Measurements from ENCODE around the gene ATP8B1.
"Not testable (repeated sequence)": the region's sequence is repeated elsewhere in the genome, so short reads cannot be mapped to it uniquely, and the experiment has no call there.

Gene ATP8B1

DNA sequence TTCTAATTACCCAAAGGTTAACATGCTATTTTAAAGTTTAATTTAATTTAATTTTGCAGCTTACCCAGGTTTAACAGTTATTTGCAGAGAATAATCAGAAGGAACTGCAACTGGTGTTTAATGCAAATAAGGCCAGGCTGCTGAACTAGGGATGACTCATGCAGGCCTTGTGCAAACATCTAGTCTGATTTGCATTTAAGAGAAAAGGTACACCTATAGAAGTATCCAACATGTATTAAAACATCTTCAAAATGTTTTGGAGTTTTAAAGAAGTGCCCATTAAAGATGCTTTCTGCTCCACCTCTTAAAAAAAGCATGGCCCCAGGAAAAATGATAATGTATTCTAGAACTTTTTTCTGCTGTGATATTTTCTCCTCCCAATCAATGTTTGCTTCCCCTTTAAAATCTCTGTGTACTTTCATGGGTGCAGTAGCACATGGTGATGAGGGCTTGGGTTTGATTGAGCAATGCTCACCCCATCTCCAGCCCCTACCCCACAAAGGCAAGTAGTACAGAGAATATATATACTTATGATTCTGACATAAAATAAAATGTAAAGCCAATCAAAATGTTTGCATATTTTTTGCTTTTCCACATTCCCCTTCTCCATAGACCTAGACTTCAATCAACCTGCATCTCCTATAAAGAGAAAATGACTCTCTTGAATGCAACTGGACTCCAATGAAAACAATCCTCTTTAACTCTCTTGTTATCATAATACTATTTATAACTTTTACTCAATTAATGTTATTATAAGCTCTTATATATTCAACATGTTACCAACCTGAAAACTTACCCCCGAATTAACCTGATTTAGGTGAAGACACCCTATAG is 54.1 kb downstream of the ATP8B1 start:
- Histone ChIP-seq H3K27me3 (ENCODE audit: insufficient read depth, low read length) (no peaks in the 10 kb centered on the region), H3K4me3 (ENCODE audit: low read depth, low read length) (no peak overlapping the region), H3K79me2 (ENCODE audit: control insufficient read depth, insufficient read depth, low read length, unreplicated experiment) (peaks cover 14% of the 10 kb centered on the region), H3K36me3 (ENCODE audit: insufficient read depth, low read length) (no peaks in the 10 kb centered on the region), H2AFZ (ENCODE audit: low read length, unreplicated experiment) (no peak overlapping the region), H3K4me1 (ENCODE audit: control insufficient read depth, insufficient read depth, low read length, unreplicated experiment) (peaks cover 24% of the 10 kb centered on the region), H3K27ac (ENCODE audit: low read depth, low read length) (no peak overlapping the region)

DNA sequence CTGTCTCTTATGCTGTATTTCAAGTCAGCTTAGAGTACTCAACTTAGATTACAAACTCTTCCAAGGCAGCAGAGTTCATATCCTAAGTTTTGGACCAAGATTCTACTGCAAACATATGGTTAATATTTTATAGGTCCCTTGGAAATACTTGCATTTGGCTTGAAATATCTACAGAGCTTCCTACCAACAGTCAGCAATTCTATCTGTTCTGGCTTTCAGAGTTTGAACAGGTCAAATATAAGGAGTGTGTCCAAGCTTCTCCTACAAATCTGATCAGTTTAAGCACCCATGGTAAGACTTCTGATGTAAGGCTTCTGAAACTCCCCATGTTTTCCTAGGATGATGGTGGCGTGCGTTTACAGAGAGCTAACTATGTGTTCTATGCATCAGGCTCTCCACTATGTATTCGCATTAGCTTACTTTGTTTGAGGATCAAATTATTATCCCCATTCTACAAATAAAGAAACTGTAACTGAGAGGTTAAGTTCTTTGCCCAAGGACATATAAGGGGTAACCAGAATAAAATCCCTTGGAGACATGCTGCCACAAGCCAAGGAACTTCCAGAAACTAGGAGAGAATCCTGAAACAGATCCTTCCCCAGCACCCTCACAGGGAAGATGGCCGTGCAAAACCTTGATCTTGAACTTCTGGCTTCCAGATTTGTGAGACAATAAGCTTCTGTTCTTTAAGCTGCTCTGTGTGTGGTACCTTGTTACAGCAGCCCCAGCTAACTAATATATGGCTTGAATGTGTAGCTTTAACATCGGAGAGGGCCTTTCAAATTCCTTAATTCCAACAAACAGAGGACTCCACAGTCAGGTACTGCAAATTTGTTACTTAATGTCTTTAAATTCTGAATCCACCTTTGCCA is 55.1 kb downstream of the ATP8B1 start:
- H3K36me3 ChIP-seq (ENCODE audit: insufficient read depth, low read length): no peaks in the 10 kb centered on the region
- no peak overlapping the region for H3K27ac ChIP-seq (ENCODE audit: low read depth, low read length)

DNA sequence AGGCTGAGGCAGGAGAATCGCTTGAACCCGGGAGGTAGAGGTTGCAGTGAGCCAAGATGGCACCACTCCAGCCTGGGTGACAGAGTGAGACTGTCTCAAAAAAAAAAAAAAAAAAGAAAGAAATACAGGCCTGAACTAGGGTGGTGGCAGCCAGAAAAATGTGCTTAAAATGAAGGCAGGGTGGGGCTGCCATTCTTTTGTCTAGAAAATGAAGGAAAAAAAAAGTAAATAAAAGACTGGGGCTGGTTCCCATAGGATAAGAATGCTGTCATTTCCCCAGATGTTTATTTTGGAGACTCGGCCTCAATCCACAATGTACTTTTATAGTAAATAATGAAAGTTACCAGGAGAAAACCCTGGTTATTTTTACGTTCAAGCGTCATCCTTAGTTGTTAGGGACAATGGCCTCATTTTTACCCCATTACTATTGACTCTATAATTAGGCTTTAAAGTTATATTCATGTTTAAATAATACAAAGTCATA is 58.9 kb downstream of the ATP8B1 start:
- Histone ChIP-seq H3K36me3 (ENCODE audit: insufficient read depth, low read length) (peaks cover 5% of the 10 kb centered on the region; the same call in 1 of the 2 replicates), H3K4me1 (ENCODE audit: control insufficient read depth, insufficient read depth, low read length, unreplicated experiment) (peaks cover 30% of the 10 kb centered on the region), H3K4me3 (ENCODE audit: low read depth, low read length) (no peak overlapping the region), H3K79me2 (ENCODE audit: control insufficient read depth, insufficient read depth, low read length, unreplicated experiment) (peaks cover 23% of the 10 kb centered on the region), H3K27me3 (ENCODE audit: insufficient read depth, low read length) (no peaks in the 10 kb centered on the region), H2AFZ (ENCODE audit: low read length, unreplicated experiment) (peak overlapping the region; percentile 1), H3K27ac (ENCODE audit: low read depth, low read length) (peak overlapping the region; percentile 30)

More for the DNA sequence above, 55.1 kb downstream of the ATP8B1 start:
- Histone ChIP-seq H3K4me1 (ENCODE audit: control insufficient read depth, insufficient read depth, low read length, unreplicated experiment) (peaks cover 32% of the 10 kb centered on the region), H3K4me3 (ENCODE audit: low read depth, low read length) (no peak overlapping the region), H2AFZ (ENCODE audit: low read length, unreplicated experiment) (no peak overlapping the region), H3K27me3 (ENCODE audit: insufficient read depth, low read length) (no peaks in the 10 kb centered on the region), H3K79me2 (ENCODE audit: control insufficient read depth, insufficient read depth, low read length, unreplicated experiment) (peaks cover 21% of the 10 kb centered on the region)

DNA sequence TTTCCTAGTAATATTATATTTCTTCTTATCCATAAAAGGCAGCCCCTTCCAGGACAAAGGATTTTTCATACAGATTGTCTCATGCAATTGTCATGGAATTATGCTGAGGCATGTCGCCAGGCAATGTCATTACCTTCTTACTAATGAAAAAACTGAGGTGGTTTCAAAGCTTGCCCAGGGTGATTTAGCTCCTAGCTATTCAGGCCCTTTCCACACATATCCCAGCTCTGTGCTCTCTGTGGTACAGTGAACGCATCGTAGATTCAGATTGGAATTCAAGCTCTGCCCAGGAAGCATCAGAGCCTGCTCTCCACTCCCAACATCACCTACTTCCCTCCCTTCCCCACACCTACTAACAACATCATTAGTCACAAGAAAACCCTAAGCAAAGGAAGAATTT is 60.1 kb downstream of the ATP8B1 start:
- Histone ChIP-seq H2AFZ (ENCODE audit: low read length, unreplicated experiment) (no peak overlapping the region), H3K27ac (ENCODE audit: low read depth, low read length) (0 out of 2 replicates have a peak overlapping the region, but pooled peaks have one; percentile 13), H3K36me3 (ENCODE audit: insufficient read depth, low read length) (peaks cover 5% of the 10 kb centered on the region; the same call in 1 of the 2 replicates), H3K4me1 (ENCODE audit: control insufficient read depth, insufficient read depth, low read length, unreplicated experiment) (peaks cover 21% of the 10 kb centered on the region), H3K79me2 (ENCODE audit: control insufficient read depth, insufficient read depth, low read length, unreplicated experiment) (peaks cover 19% of the 10 kb centered on the region), H3K4me3 (ENCODE audit: low read depth, low read length) (no peak overlapping the region), H3K27me3 (ENCODE audit: insufficient read depth, low read length) (no peaks in the 10 kb centered on the region)

DNA sequence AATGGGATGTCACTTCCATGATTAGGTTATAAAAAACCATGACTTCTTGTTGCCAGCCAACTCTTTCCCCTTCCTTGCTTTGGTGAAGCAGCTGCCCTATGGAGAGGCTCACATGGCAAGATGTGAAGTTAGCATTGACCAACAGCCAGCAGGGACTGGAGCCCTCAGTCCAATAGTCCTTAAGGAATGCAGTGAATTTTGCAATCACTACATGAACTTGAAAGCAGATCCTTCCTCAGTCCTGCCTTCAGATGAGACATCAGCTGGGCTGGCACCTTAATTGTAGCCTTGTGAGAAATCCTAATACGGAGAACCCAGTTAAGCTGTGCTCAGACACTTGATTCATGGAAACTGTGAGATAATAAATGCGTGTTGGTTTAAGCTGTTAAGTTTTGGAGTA is 61.8 kb downstream of the ATP8B1 start:
- no peak overlapping the region for H3K4me3 ChIP-seq (ENCODE audit: low read depth, low read length)
- no peak overlapping the region for H3K27ac ChIP-seq (ENCODE audit: low read depth, low read length)
- no peak overlapping the region for H2AFZ ChIP-seq (ENCODE audit: low read length, unreplicated experiment)
- H3K79me2 ChIP-seq (ENCODE audit: control insufficient read depth, insufficient read depth, low read length, unreplicated experiment): peaks cover 11% of the 10 kb centered on the region
- peaks cover 5% of the 10 kb centered on the region; the same call in 1 of the 2 replicates for H3K36me3 ChIP-seq (ENCODE audit: insufficient read depth, low read length)
- peaks cover 21% of the 10 kb centered on the region for H3K4me1 ChIP-seq (ENCODE audit: control insufficient read depth, insufficient read depth, low read length, unreplicated experiment)
- no peaks in the 10 kb centered on the region for H3K27me3 ChIP-seq (ENCODE audit: insufficient read depth, low read length)

DNA sequence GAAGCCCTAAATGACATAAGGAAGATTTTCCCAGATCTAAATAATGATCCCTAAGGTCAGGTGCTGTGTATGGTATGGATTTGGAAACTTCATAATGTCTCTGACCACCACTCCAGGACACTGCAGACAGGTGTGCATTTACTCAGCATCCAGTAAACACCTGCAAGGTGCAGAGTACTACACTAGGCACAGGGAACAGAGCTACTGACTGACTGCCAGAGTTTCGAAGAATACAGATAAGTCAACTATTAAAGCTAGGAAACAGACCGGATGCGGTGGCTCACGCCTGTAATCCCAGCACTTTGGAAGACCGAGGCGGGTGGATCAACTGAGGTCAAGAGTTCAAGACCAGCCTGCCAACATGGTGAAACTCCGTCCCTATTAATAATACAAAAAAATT is 65.0 kb downstream of the ATP8B1 start:
- H2AFZ ChIP-seq (ENCODE audit: low read length, unreplicated experiment): no peak overlapping the region
- peaks cover 4% of the 10 kb centered on the region for H3K79me2 ChIP-seq (ENCODE audit: control insufficient read depth, insufficient read depth, low read length, unreplicated experiment)
- H3K4me1 ChIP-seq (ENCODE audit: control insufficient read depth, insufficient read depth, low read length, unreplicated experiment): peaks cover 8% of the 10 kb centered on the region
- H3K27me3 ChIP-seq (ENCODE audit: insufficient read depth, low read length): no peaks in the 10 kb centered on the region
- H3K27ac ChIP-seq (ENCODE audit: low read depth, low read length): peak overlapping the region; percentile 75
- H3K36me3 ChIP-seq (ENCODE audit: insufficient read depth, low read length): peaks cover 5% of the 10 kb centered on the region; the same call in 1 of the 2 replicates
- peak overlapping the region; percentile 60 for H3K4me3 ChIP-seq (ENCODE audit: low read depth, low read length)

DNA sequence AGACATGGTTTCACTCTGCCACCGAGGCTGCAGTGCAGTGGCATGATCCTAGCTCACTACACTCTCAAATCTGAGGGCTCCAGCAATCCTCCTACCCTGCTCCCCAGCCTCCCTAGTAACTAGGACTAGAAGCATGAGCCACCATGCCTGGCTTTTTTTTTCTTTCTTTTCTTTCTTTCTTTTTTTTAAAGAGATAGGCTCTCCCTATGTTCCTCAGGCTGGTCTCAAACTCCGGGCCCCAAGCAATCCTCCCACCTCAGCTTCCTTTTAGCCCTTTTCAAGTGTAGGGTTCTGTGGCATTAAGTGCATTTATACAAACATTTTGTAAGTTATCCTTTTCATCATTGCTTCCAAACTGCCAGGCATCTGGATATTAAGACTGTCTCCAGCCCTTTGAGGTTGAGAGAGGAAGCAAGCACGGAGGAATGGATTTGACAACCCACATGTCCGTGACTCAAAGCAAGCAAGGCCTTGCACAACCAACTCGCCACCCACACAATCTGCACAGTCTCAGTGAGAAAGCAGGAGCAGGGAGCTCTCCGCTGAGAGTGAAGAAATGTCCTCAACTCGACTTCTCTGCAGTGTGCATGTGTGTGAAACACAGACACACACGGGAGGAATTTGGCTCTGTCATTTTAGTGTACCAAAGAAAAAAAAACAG is 65.6 kb downstream of the ATP8B1 start:
- Histone ChIP-seq H3K36me3 (ENCODE audit: insufficient read depth, low read length) (peaks cover 5% of the 10 kb centered on the region; the same call in 1 of the 2 replicates), H3K4me3 (ENCODE audit: low read depth, low read length) (peak overlapping the region; percentile 60), H2AFZ (ENCODE audit: low read length, unreplicated experiment) (peak overlapping the region; percentile 47), H3K27ac (ENCODE audit: low read depth, low read length) (peak overlapping the region; percentile 75), H3K79me2 (ENCODE audit: control insufficient read depth, insufficient read depth, low read length, unreplicated experiment) (peaks cover 4% of the 10 kb centered on the region), H3K4me1 (ENCODE audit: control insufficient read depth, insufficient read depth, low read length, unreplicated experiment) (peaks cover 4% of the 10 kb centered on the region), H3K27me3 (ENCODE audit: insufficient read depth, low read length) (no peaks in the 10 kb centered on the region)

DNA sequence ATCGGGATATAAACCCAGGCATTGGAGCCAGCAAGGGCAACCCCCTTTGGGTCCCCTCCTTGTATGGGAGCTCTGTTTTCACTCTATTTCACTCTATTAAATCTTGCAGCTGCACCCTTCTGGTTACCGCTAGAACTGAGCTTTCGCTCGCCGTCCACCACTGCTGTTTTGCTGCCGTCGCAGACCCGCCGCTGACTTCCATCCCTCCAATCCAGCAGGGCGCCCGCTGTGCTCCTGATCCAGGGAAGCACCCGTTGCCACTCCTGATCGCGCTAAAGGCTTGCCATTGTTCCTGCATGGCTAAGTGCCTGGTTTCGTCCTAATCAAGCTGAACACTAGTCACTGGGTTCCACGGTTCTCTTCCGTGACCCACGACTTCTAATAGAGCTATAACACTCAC is 68.1 kb downstream of the ATP8B1 start:
- not testable (repeated sequence) for H3K27me3 ChIP-seq (ENCODE audit: insufficient read depth, low read length); H3K36me3 ChIP-seq (ENCODE audit: insufficient read depth, low read length); H2AFZ ChIP-seq (ENCODE audit: low read length, unreplicated experiment); H3K4me3 ChIP-seq (ENCODE audit: low read depth, low read length); H3K79me2 ChIP-seq (ENCODE audit: control insufficient read depth, insufficient read depth, low read length, unreplicated experiment); H3K27ac ChIP-seq (ENCODE audit: low read depth, low read length); H3K4me1 ChIP-seq (ENCODE audit: control insufficient read depth, insufficient read depth, low read length, unreplicated experiment)

DNA sequence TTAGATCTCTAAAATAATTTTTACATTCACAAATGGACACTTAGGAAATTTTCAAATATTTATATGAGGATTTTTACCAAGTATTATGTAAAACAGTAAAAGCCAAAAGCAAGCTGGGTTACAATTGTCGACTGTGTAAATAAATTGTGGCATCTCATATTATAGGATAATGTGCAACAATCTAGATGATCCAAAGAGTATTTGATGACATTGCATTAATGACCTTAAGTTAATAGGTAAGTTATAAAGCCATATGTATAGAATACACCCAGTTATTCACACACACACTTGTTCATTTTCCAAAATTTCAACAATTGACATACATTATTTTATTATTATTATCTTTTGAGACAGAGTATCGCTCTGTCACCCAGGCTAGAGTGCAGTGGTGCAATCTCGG is 69.3 kb downstream of the ATP8B1 start:
- Histone ChIP-seq H3K4me1 (ENCODE audit: control insufficient read depth, insufficient read depth, low read length, unreplicated experiment) (peaks cover 9% of the 10 kb centered on the region), H2AFZ (ENCODE audit: low read length, unreplicated experiment) (no peak overlapping the region), H3K79me2 (ENCODE audit: control insufficient read depth, insufficient read depth, low read length, unreplicated experiment) (peaks cover 2% of the 10 kb centered on the region), H3K4me3 (ENCODE audit: low read depth, low read length) (no peak overlapping the region), H3K27ac (ENCODE audit: low read depth, low read length) (no peak overlapping the region), H3K27me3 (ENCODE audit: insufficient read depth, low read length) (no peaks in the 10 kb centered on the region), H3K36me3 (ENCODE audit: insufficient read depth, low read length) (peaks cover 3% of the 10 kb centered on the region; the same call in 1 of the 2 replicates)

DNA sequence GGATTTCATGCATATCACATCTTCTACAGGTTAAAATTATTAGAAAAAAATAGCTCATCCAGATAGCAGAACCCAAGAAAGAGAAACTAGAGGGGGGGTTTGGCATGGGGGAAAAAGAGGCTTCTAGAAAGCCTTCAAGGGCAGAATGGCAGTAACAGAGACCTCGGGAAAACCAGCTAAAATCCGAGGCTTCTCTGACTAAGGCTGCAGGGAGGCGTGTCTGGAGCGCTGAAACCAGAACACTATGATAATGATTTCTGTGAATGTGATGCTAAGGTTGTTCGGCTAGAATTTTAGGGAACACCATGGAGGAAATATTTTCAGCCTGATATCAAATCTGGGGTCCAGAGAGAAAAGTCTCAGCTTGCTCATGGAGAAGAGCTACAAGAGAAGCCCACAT is 73.0 kb downstream of the ATP8B1 start:
- peaks cover 21% of the 10 kb centered on the region for H3K36me3 ChIP-seq (ENCODE audit: insufficient read depth, low read length)
- H3K4me3 ChIP-seq (ENCODE audit: low read depth, low read length): no peak overlapping the region
- H3K27me3 ChIP-seq (ENCODE audit: insufficient read depth, low read length): no peaks in the 10 kb centered on the region
- peaks cover 2% of the 10 kb centered on the region for H3K79me2 ChIP-seq (ENCODE audit: control insufficient read depth, insufficient read depth, low read length, unreplicated experiment)
- no peak overlapping the region for H2AFZ ChIP-seq (ENCODE audit: low read length, unreplicated experiment)
- peaks cover 21% of the 10 kb centered on the region for H3K4me1 ChIP-seq (ENCODE audit: control insufficient read depth, insufficient read depth, low read length, unreplicated experiment)
- H3K27ac ChIP-seq (ENCODE audit: low read depth, low read length): no peak overlapping the region

Data from ACC112 (cell line).